HEK293 (cell line): Measurements from ENCODE around the gene HS3ST6.

ENCODE experiments used
- CTCF ChIP-seq: fragments of 450-650 bp; formaldehyde crosslinking; IDR thresholded peaks from 2 replicates; pipeline ENCODE4 v1.5.1; 2016; ENCODE audit warnings: missing biosample characterization, missing genetic modification characterization
- ZNF561 ChIP-seq: fragments of 450-650 bp; IDR thresholded peaks from 2 replicates; pipeline ENCODE4 v1.5.1; 2018; ENCODE audit warnings: missing biosample characterization, missing genetic modification characterization, borderline replicate concordance
- ZNF585B ChIP-seq: fragments of 450-650 bp; formaldehyde crosslinking; IDR thresholded peaks from 2 replicates; pipeline ENCODE4 v1.5.1; 2016; ENCODE audit warnings: missing biosample characterization, missing genetic modification characterization

- TF ChIP-seq CTCF (tag by site-specific recombination): no peak
- TF ChIP-seq ZNF585B (tag by site-specific recombination): no peak
- no peak; the same call in 1 of the 2 replicates for TF ChIP-seq ZNF561 (tag by site-specific recombination)
Measured at GRCh38 chr16:1960665-1961630, 42.7 kb upstream of the HS3ST6 start.
